IMR-90 (cell line): Measurements from ENCODE around the gene GALNT7. TPM values are rescaled to one million over a fixed set of nuclear protein-coding genes. Genes with fewer than 3 reads are reported as not detected.

Source experiments
- ATAC-seq: fragments of 200-7000 bp; cut with Tn5 transposase; 2 replicates; pipeline ENCODE4 v1.9.1; 2020; ENCODE audit warnings: low read depth, mild to moderate bottlenecking, moderate library complexity
- BruUV-seq: library from RNA; stranded (reverse); fragments of 400-500 nt; replicated peaks from 2 replicates; lab custom pipeline; 2021; lab: Mats Ljungman, UMichigan
- CTCF ChIA-PET: fragments of 300-600 bp; formaldehyde crosslinking; extraction: SDS; loops from one replicate; lab custom pipeline; 2021; ENCODE audit warnings: antibody characterized with exemption; lab: Yijun Ruan, JAX
- POLR2A ChIA-PET: fragments of 300-600 bp; sonication (Branson Sonifier 250); formaldehyde crosslinking; loops from one replicate; lab custom pipeline; 2022; ENCODE audit warnings: antibody characterized with exemption; ENCODE audit not compliant: unreplicated experiment; lab: Charles Lee
- DNase-seq: peaks from one replicate; pipeline ENCODE4 v3.0.0; 2013
- H2AFZ ChIP-seq: replicated peaks from 2 replicates; pipeline ENCODE3; 2013; ENCODE audit warnings: low read length, mild to moderate bottlenecking; ENCODE audit not compliant: poor library complexity
- H2AK5ac ChIP-seq: 2 replicates; pipeline ENCODE4 v1.6.1; 2013; ENCODE audit warnings: low read depth, low read length, inconsistent platforms
- H2AK9ac ChIP-seq: replicated peaks from 2 replicates; pipeline ENCODE3; 2013; ENCODE audit warnings: mild to moderate bottlenecking, low read depth, low read length, moderate library complexity; ENCODE audit not compliant: poor library complexity
- H2BK120ac ChIP-seq: 2 replicates; pipeline ENCODE4 v1.6.1; 2013; ENCODE audit warnings: low read depth, low read length, inconsistent platforms
- H2BK15ac ChIP-seq: 3 replicates; pipeline ENCODE4 v1.6.1; 2013; ENCODE audit warnings: low read depth, low read length, inconsistent platforms
- H2BK20ac ChIP-seq: 2 replicates; pipeline ENCODE4 v1.6.1; 2013; ENCODE audit warnings: low read depth, mild to moderate bottlenecking, inconsistent platforms, low read length, moderate library complexity
- H2BK5ac ChIP-seq: 2 replicates; pipeline ENCODE4 v1.6.1; 2013; ENCODE audit warnings: mild to moderate bottlenecking, low read depth, low read length, inconsistent platforms; ENCODE audit not compliant: poor library complexity, severe bottlenecking
- H3K14ac ChIP-seq: replicated peaks from 2 replicates; pipeline ENCODE4 v1.6.1; 2013; ENCODE audit warnings: low read depth, low read length, inconsistent platforms
- H3K18ac ChIP-seq: 2 replicates; pipeline ENCODE4 v1.6.1; 2013; ENCODE audit warnings: low read depth, low read length, control low read depth
- H3K23ac ChIP-seq: 2 replicates; pipeline ENCODE4 v1.6.1; 2013; ENCODE audit warnings: low read depth, low read length, inconsistent platforms
- H3K27ac ChIP-seq: 2 replicates; pipeline ENCODE4 v1.5.1; 2013; ENCODE audit warnings: mild to moderate bottlenecking, control low read depth, low read length; ENCODE audit not compliant: insufficient read depth
- H3K27me3 ChIP-seq: 2 replicates; pipeline ENCODE4 v1.6.1; 2013; ENCODE audit warnings: low read length; ENCODE audit not compliant: control insufficient read depth, insufficient read depth
- H3K36me3 ChIP-seq: 2 replicates; pipeline ENCODE4 v1.6.1; 2013; ENCODE audit warnings: low read length, mixed read lengths; ENCODE audit not compliant: control insufficient read depth, insufficient read depth
- H3K4ac ChIP-seq: 2 replicates; pipeline ENCODE4 v1.6.1; 2013; ENCODE audit warnings: low read depth, low read length, inconsistent platforms
- H3K4me1 ChIP-seq: 2 replicates; pipeline ENCODE4 v1.6.1; 2013; ENCODE audit warnings: low read length, mixed read lengths; ENCODE audit not compliant: control insufficient read depth, insufficient read depth
- H3K4me2 ChIP-seq: 2 replicates; pipeline ENCODE4 v1.6.1; 2013; ENCODE audit warnings: low read depth, mild to moderate bottlenecking, control low read depth, low read length, moderate library complexity
- H3K4me3 ChIP-seq: 2 replicates; pipeline ENCODE4 v1.5.1; 2013; ENCODE audit warnings: low read depth, mild to moderate bottlenecking, control low read depth, low read length, moderate library complexity; ENCODE audit not compliant: insufficient read depth
- H3K56ac ChIP-seq: 2 replicates; pipeline ENCODE4 v1.6.1; 2013; ENCODE audit warnings: low read length, inconsistent platforms; ENCODE audit not compliant: insufficient read depth; ENCODE audit errors: extremely low read depth
- H3K79me1 ChIP-seq, 2 experiments: 2 replicates each; pipeline ENCODE4 v1.6.1; 2013; ENCODE audit warnings: low read length in 2 of 2, inconsistent platforms in 1 of 2, low read depth in 1 of 2
- H3K9ac ChIP-seq: 2 replicates; pipeline ENCODE4 v1.6.1; 2013; ENCODE audit warnings: low read depth, low read length, control low read depth
- H3K9me1 ChIP-seq: 2 replicates; pipeline ENCODE4 v1.6.1; 2013; ENCODE audit warnings: low read length, inconsistent platforms; ENCODE audit not compliant: insufficient read depth
- H3K9me3 ChIP-seq: 2 replicates; pipeline ENCODE4 v1.6.1; 2013; ENCODE audit warnings: low read length; ENCODE audit not compliant: control insufficient read depth, insufficient read depth
- H4K20me1 ChIP-seq: 2 replicates; pipeline ENCODE4 v1.6.1; 2013; ENCODE audit warnings: low read length, inconsistent platforms; ENCODE audit not compliant: insufficient read depth
- H4K5ac ChIP-seq: 2 replicates; pipeline ENCODE4 v1.6.1; 2013; ENCODE audit warnings: mild to moderate bottlenecking, low read depth, low read length, control low read depth
- H4K8ac ChIP-seq, 2 experiments: 2 replicates each; pipeline ENCODE4 v1.6.1; 2013; ENCODE audit warnings: low read depth in 2 of 2, low read length in 2 of 2, control low read depth in 1 of 2, inconsistent platforms in 1 of 2
- H4K91ac ChIP-seq: 2 replicates; pipeline ENCODE4 v1.6.1; 2013; ENCODE audit warnings: low read depth, low read length, inconsistent platforms; ENCODE audit not compliant: insufficient read depth
- BHLHE40 ChIP-seq: fragments of 150-350 bp; IDR thresholded peaks from 2 replicates; pipeline ENCODE4 v1.6.1; 2016; ENCODE audit warnings: mild to moderate bottlenecking, low read depth, low read length
- CEBPB ChIP-seq: IDR thresholded peaks from 2 replicates; pipeline ENCODE4 v1.6.1; 2012; ENCODE audit warnings: low read depth, low read length, improper control_type of control experiment
- CHD1 ChIP-seq: IDR thresholded peaks from 2 replicates; pipeline ENCODE4 v1.6.1; 2012; ENCODE audit warnings: low read depth, low read length, improper control_type of control experiment
- FOS ChIP-seq: fragments of 150-350 bp; IDR thresholded peaks from 2 replicates; pipeline ENCODE4 v1.6.1; 2016; ENCODE audit warnings: low read depth, low read length
- MAFK ChIP-seq: IDR thresholded peaks from 2 replicates; pipeline ENCODE4 v1.6.1; 2012; ENCODE audit warnings: low read depth, low read length, improper control_type of control experiment
- MAZ ChIP-seq: IDR thresholded peaks from 2 replicates; pipeline ENCODE4 v1.6.1; 2012; ENCODE audit warnings: low read depth, mild to moderate bottlenecking, low read length, improper control_type of control experiment, moderate library complexity, borderline replicate concordance
- MXI1 ChIP-seq: IDR thresholded peaks from 2 replicates; pipeline ENCODE4 v1.6.1; 2012; ENCODE audit warnings: low read depth, mild to moderate bottlenecking, low read length, moderate library complexity, borderline replicate concordance
- POLR2A ChIP-seq: IDR thresholded peaks from 2 replicates; pipeline ENCODE4 v1.6.1; 2012; ENCODE audit warnings: mild to moderate bottlenecking, low read depth, low read length
- RAD21 ChIP-seq: IDR thresholded peaks from 2 replicates; pipeline ENCODE4 v1.6.1; 2012; ENCODE audit warnings: low read length, improper control_type of control experiment
- RCOR1 ChIP-seq: IDR thresholded peaks from 2 replicates; pipeline ENCODE4 v1.6.1; 2012; ENCODE audit warnings: mild to moderate bottlenecking, low read length, improper control_type of control experiment; ENCODE audit not compliant: insufficient replicate concordance
- RFX5 ChIP-seq: IDR thresholded peaks from 2 replicates; pipeline ENCODE4 v1.8.0; 2012; ENCODE audit warnings: low read depth, mild to moderate bottlenecking, low read length, moderate library complexity
- SMC3 ChIP-seq: fragments of 150-350 bp; IDR thresholded peaks from 2 replicates; pipeline ENCODE4 v1.6.1; 2016; ENCODE audit warnings: low read depth, mild to moderate bottlenecking, antibody characterized with exemption, low read length, moderate library complexity
- dilution Hi-C: fragments of 300-500 bp; cut with HindIII; formaldehyde crosslinking; loops from one replicate; pipeline ENCODE4 v1.14.3; 2018; ENCODE audit warnings: low sequenced_read_pairs; ENCODE audit not compliant: unreplicated experiment
- in situ Hi-C: fragments of 300-500 bp; cut with MboI; formaldehyde crosslinking; loops from 3 replicates; pipeline ENCODE4 v1.14.3; 2019; ENCODE audit warnings: low sequenced_read_pairs, inconsistent platforms, mixed read lengths
- intact Hi-C: fragments of 100-400 bp; cut with micrococcal nuclease; formaldehyde crosslinking; loops from 2 replicates; pipeline ENCODE4 v1.10.0; 2022
- polyA plus RNA-seq, 3 experiments: library from polyadenylated mRNA; depleted of rRNA; stranded (reverse); fragments of >200 nt; gene quantifications; 2 replicates each; pipeline ENCODE4 v1.2.3, GENCODE V29; 2012; ENCODE audit warnings: low replicate concordance in 1 of 3
- total RNA-seq: library from RNA; depleted of rRNA; stranded (reverse); fragments of >200 nt; gene quantifications from 2 replicates; pipeline ENCODE4 v1.2.3, GENCODE V29; 2012
- TF ChIP-seq, protein P1 (sequence below): fragments of 150-350 bp; IDR thresholded peaks from 2 replicates; pipeline ENCODE4 v1.6.1; 2017; ENCODE audit warnings: mild to moderate bottlenecking, antibody characterized with exemption, low read length, low read depth
- TF ChIP-seq, protein P2 (sequence below): conservative IDR thresholded peaks from 2 replicates; pipeline ENCODE4 v1.5.1; 2012; ENCODE audit warnings: mild to moderate bottlenecking, low read depth, low read length, improper control_type of control experiment
- TF ChIP-seq, protein P3 (sequence below): fragments of 150-350 bp; IDR thresholded peaks from 2 replicates; pipeline ENCODE4 v1.6.1; 2016; ENCODE audit warnings: low read depth, mild to moderate bottlenecking, low read length, moderate library complexity, borderline replicate concordance

The GALNT7 gene
- total and polyA plus RNA-seq, 2 of the 4 experiments (the other 2 are of a cell fraction): 19.1 to 31.2 TPM

DNA sequence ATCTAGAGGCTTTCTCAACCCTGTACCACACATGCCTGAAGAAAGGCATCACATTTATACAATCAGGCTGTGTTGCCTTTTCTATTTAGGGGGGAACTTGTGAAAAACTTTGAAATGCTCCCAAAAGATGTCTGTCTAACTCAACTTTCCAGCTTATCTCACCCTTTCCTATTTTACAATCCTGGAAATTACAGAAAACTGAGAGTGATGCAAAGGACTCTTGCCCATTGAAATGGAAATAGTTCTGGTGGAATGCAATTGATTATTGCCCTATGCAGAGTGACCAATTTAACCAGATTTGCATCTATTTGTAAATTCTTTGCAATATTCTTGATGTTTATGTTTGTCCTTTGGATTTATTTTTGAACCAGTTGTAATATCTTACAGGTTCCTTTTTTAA, 77.3 kb downstream of the GALNT7 start:
- no peak overlapping the region for H3K18ac ChIP-seq
- no peak overlapping the region for H3K4ac ChIP-seq
- no peak overlapping the region for H3K14ac ChIP-seq
- no peak for TF ChIP-seq RAD21
- TF ChIP-seq, protein P1, sequence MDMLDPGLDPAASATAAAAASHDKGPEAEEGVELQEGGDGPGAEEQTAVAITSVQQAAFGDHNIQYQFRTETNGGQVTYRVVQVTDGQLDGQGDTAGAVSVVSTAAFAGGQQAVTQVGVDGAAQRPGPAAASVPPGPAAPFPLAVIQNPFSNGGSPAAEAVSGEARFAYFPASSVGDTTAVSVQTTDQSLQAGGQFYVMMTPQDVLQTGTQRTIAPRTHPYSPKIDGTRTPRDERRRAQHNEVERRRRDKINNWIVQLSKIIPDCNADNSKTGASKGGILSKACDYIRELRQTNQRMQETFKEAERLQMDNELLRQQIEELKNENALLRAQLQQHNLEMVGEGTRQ: no peak
- no peak for TF ChIP-seq POLR2A
- TF ChIP-seq MAFK: no peak
- no peak for TF ChIP-seq SMC3
- no peak for TF ChIP-seq CHD1
- TF ChIP-seq CEBPB: no peak
- no peak for TF ChIP-seq RFX5
- no peak for TF ChIP-seq MAZ
- no peak for TF ChIP-seq BHLHE40
- no peak for TF ChIP-seq FOS
- no peak for TF ChIP-seq RCOR1
- TF ChIP-seq, protein P2, sequence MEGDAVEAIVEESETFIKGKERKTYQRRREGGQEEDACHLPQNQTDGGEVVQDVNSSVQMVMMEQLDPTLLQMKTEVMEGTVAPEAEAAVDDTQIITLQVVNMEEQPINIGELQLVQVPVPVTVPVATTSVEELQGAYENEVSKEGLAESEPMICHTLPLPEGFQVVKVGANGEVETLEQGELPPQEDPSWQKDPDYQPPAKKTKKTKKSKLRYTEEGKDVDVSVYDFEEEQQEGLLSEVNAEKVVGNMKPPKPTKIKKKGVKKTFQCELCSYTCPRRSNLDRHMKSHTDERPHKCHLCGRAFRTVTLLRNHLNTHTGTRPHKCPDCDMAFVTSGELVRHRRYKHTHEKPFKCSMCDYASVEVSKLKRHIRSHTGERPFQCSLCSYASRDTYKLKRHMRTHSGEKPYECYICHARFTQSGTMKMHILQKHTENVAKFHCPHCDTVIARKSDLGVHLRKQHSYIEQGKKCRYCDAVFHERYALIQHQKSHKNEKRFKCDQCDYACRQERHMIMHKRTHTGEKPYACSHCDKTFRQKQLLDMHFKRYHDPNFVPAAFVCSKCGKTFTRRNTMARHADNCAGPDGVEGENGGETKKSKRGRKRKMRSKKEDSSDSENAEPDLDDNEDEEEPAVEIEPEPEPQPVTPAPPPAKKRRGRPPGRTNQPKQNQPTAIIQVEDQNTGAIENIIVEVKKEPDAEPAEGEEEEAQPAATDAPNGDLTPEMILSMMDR: no peak
- TF ChIP-seq, protein P3, sequence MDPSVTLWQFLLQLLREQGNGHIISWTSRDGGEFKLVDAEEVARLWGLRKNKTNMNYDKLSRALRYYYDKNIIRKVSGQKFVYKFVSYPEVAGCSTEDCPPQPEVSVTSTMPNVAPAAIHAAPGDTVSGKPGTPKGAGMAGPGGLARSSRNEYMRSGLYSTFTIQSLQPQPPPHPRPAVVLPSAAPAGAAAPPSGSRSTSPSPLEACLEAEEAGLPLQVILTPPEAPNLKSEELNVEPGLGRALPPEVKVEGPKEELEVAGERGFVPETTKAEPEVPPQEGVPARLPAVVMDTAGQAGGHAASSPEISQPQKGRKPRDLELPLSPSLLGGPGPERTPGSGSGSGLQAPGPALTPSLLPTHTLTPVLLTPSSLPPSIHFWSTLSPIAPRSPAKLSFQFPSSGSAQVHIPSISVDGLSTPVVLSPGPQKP: no peak
- no peak for TF ChIP-seq MXI1
- CTCF ChIA-PET: interaction anchor here (0.6 to 1.5 kb wide), 2 partner anchors 60 to 1283 kb away, joined by 3 to 7 read pairs; no protein-coding TSS in a partner anchor
- H2AFZ ChIP-seq: no peak overlapping the region
- ATAC-seq (no peak), DNase-seq (no peak)
- no TSS peak for BruUV-seq
- POLR2A ChIA-PET: no interaction called here
- peaks cover 2% of the 10 kb centered on the region; the same call in 1 of the 2 replicates for H3K4me1 ChIP-seq
- intact Hi-C loops (no loop called here), dilution Hi-C loops (no loop called here), in situ Hi-C loops (no loop called here)
- no peaks in the 10 kb centered on the region for H3K9me3 ChIP-seq
- no peaks in the 10 kb centered on the region for H3K9me1 ChIP-seq
- no peak overlapping the region for H2BK120ac ChIP-seq
- no peaks in the 10 kb centered on the region for H4K20me1 ChIP-seq
- H3K4me2 ChIP-seq: no peak overlapping the region
- H3K36me3 ChIP-seq: no peaks in the 10 kb centered on the region
- H2AK9ac ChIP-seq: no peak overlapping the region
- H3K27ac ChIP-seq: no peak overlapping the region
- H2AK5ac ChIP-seq: no peak overlapping the region
- H3K79me1 ChIP-seq: peaks cover 0 to 6% of the 10 kb centered on the region in 2 experiments; a peak in 1 of 4 replicates
- H4K91ac ChIP-seq: no peak overlapping the region
- no peak overlapping the region for H3K9ac ChIP-seq
- no peak overlapping the region for H4K5ac ChIP-seq
- H2BK20ac ChIP-seq: no peak overlapping the region
- no peak overlapping the region for H4K8ac ChIP-seq
- H2BK15ac ChIP-seq: no peak overlapping the region
- H3K23ac ChIP-seq: no peak overlapping the region
- no peak overlapping the region for H3K56ac ChIP-seq
- no peak overlapping the region for H3K4me3 ChIP-seq
- no peak overlapping the region for H2BK5ac ChIP-seq
- peaks cover 22% of the 10 kb centered on the region for H3K27me3 ChIP-seq
